Thyroid gland (tissue), 4 donors: ENCODE results near the gene OAS2.

Experiments
- CTCF ChIP-seq, 6 experiments: fragments of 200-600 bp in 3 of 6; fragments of 450-650 bp in 3 of 6; sonication (generic) in 3 of 6; IDR thresholded peaks; one replicate each; pipeline ENCODE4 v1.5.1; 2016 to 2019; ENCODE audit warnings: antibody characterized with exemption in 6 of 6, mild to moderate bottlenecking in 2 of 6, inconsistent platforms in 1 of 6, moderate library complexity in 1 of 6
- POLR2A ChIP-seq, 2 donors: fragments of 450-650 bp; IDR thresholded peaks; one replicate each; pipeline ENCODE4 v1.6.1; 2017; ENCODE audit warnings: antibody characterized with exemption in 2 of 2, mild to moderate bottlenecking in 2 of 2, moderate library complexity in 1 of 2

DNA sequence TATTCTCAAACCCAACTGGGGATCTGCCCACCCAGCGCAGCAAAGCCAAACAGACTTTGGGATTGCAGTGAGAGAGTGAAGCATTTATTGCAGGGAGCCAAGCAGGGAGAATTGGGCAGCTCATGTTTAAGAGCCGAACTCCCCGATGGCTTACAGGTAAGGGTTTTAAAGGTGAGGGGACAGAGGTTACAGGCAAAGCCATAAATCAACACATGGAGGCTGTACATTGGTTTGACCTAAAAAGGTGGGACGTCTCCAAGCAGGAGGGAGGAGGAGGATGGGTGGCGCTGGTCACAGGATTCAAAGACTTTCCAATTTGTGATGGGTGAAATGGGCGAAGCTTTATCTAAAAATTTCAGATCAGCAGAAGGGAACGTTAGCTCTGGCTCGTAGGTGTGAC is 18.2 kb downstream of the OAS2 start:
- TF ChIP-seq CTCF (IDR thresholded peaks at IDR 0.05), result no peak
- TF ChIP-seq POLR2A (IDR thresholded peaks at IDR 0.05), result no peak
